Kidney epithelial cell (primary cell): ENCODE results near the gene AIPL1. TPM values are rescaled to one million over a fixed set of nuclear protein-coding genes. Genes with fewer than 3 reads are reported as not detected.

Source experiments
- DNase-seq: peaks from one replicate; pipeline ENCODE4 v3.0.0-alpha.2; 2010; ENCODE audit warnings: low read depth
- H3K27me3 ChIP-seq: 2 replicates; pipeline ENCODE4 v1.6.0; 2011; ENCODE audit warnings: low read length; ENCODE audit not compliant: control insufficient read depth, insufficient read depth
- H3K36me3 ChIP-seq: 2 replicates; pipeline ENCODE4 v1.5.1; 2011; ENCODE audit warnings: low read length; ENCODE audit not compliant: control insufficient read depth, insufficient read depth
- H3K4me3 ChIP-seq: 2 replicates; pipeline ENCODE4 v1.5.1; 2011; ENCODE audit warnings: low read depth, mild to moderate bottlenecking, control low read depth, low read length
- total RNA-seq: library from RNA; depleted of rRNA; stranded (reverse); fragments of >200 nt; gene quantifications from 2 replicates; pipeline ENCODE4 v1.2.3, GENCODE V29; 2015
- TF ChIP-seq, protein P1 (sequence below): IDR thresholded peaks from 2 replicates; pipeline ENCODE4 v1.5.1; 2011; ENCODE audit warnings: mild to moderate bottlenecking, moderate library complexity, low read length, control low read depth, inconsistent platforms; ENCODE audit not compliant: insufficient read depth, poor library complexity, severe bottlenecking

Gene AIPL1
- total RNA-seq, 1 donor from 2014 or later = not detected

DNA sequence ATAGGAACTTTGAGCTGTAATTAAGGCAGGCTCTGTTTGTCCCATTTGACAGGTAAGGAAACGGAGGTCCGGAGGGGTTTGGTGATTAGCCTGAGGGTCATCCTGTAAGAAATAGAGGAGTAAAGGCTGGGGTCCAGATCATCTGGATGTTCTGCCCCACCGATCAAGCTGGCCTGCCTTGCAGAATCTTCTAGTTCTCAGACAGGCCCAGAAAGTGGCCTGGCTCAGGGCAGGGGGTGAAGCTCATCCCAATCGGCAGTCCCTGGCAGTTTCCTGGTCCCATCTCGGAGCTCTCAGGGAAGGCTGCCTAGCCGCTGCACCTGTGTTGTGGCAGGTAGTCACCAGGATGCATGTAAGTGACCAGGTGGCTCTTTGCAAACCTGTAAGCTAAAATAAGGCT is 13.6 kb upstream of the AIPL1 start:
- Histone ChIP-seq H3K27me3 (no peaks in the 10 kb centered on the region), H3K36me3 (peaks cover 2% of the 10 kb centered on the region), H3K4me3 (no peak overlapping the region)
- no peak for DNase-seq
- TF ChIP-seq, protein P1, sequence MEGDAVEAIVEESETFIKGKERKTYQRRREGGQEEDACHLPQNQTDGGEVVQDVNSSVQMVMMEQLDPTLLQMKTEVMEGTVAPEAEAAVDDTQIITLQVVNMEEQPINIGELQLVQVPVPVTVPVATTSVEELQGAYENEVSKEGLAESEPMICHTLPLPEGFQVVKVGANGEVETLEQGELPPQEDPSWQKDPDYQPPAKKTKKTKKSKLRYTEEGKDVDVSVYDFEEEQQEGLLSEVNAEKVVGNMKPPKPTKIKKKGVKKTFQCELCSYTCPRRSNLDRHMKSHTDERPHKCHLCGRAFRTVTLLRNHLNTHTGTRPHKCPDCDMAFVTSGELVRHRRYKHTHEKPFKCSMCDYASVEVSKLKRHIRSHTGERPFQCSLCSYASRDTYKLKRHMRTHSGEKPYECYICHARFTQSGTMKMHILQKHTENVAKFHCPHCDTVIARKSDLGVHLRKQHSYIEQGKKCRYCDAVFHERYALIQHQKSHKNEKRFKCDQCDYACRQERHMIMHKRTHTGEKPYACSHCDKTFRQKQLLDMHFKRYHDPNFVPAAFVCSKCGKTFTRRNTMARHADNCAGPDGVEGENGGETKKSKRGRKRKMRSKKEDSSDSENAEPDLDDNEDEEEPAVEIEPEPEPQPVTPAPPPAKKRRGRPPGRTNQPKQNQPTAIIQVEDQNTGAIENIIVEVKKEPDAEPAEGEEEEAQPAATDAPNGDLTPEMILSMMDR = no peak

DNA sequence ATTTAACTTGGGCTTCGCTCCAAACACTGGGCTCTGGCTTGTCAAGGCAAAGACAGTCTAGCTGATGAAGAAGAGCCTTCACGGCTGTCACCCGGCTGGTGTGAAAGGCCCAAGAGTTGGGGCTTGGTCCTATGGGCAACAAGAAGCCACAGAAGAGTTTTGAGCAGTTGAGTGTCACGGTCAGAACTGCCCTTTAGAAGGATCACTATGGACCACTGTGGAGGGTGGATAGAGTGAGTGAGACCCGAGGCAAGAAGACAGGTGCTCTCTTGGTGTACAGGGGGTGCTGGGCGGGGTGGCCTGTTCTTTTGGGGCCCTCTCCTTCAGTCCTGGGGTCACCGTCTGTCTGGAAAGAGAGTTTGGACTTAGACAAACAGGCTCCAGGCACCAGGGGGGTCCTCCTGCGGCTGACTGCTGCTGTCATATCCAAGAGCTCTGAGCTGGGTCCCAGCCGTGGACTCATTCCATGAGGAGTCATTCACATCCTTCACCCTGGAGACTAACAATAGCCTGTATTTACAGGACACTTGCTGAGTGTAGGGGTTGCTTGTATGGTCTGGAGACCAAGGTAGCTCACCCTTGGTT is 11.7 kb upstream of the AIPL1 start:
- no peak for DNase-seq
- TF ChIP-seq, protein P1 = no peak
- no peak overlapping the region for H3K4me3 ChIP-seq
- no peaks in the 10 kb centered on the region for H3K27me3 ChIP-seq
- peaks cover 2% of the 10 kb centered on the region for H3K36me3 ChIP-seq

DNA sequence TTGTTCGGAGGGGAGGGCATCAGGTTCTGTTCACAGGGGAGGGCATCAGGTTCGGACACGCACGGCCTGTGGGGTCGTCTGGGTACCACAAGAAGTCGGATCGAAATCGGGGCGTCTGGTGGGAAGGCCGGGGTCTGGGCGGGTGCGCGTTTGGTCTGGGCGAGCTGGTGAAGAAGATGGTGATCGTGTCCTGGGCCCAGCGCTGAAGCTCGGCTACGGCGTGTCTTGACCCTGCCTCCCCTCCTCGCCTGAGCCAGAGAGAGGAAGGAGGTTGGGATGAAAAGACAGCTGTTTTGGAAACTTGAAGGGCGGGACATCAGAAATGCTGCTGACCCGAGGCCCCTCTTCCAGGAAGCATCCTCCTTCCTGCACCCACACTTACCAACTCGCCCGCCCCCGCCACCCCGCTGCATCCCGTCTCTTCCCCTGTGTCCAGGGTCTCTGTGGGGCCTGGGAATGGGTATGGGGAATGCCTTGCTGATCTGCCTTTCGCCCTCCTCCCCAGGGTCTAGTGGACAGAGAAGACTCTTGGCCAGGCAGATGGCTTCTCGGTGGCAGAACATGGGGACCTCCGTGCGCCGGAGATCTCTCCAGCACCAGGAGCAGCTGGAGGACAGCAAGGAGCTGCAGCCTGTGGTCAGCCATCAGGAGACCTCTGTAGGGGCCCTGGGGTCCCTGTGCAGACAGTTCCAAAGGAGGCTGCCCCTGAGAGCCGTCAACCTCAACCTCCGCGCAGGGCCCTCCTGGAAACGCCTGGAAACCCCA is 9.8 kb upstream of the AIPL1 start:
- Histone ChIP-seq H3K27me3 (no peaks in the 10 kb centered on the region), H3K36me3 (peaks cover 2% of the 10 kb centered on the region), H3K4me3 (peak overlapping the region; percentile 57)
- TF ChIP-seq, protein P1 = no peak
- no peak for DNase-seq

DNA sequence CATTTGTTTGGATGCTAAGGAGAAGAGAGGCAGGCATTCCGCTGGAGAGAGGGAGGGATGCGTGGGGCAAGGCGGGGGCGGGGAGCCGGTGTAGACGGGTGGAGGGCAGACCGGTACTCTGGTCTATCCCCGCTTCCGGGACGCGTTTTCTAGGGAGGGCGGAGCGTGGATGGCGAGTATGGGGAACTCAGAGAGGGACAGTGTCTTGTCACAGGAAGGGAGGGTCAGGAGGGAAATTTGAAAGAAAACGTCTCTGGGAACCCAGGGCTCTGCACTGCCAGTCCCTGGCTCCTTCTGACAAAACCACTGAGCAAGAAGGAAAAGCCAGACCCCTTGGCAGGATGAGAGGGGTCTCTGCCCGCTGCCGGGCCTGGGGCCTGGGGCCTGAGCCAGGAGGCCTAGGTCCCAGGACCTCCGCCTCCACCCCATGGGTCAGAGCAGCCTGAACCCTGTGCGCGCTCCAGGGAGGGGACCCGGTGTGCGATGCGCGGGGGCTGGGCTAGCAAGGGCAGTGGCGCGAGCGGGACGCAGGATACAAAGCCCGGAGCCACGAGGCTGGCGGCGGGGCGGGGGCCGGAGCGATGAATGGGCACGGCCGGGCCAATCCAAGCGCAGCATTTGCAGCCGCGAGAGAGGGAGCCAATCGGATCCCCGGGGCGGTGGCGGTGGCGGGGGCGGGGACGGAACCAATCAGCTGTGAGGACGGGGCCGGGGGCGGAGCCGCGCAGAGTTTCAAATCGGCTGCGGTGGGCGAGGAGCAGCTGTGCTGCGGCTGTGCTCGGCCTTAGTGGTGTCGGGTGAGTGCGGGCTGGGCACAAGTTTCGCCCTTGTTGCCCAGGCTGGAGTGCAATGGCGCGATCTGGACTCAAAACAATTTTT is 9.0 kb upstream of the AIPL1 start, which contains the start of gene PIMREG:
Gene PIMREG, plus strand, starts transcription at position 764 of the 879 bp plus-strand sequence. CDS start 656 bp downstream, outside the sequence.
- DNase-seq = peak; percentile 63
- Histone ChIP-seq H3K27me3 (no peaks in the 10 kb centered on the region), H3K4me3 (peak within 1 kb of the TSS; percentile 57), H3K36me3 (peaks cover 2% of the 10 kb centered on the region)
- TF ChIP-seq, protein P1 = no peak

DNA sequence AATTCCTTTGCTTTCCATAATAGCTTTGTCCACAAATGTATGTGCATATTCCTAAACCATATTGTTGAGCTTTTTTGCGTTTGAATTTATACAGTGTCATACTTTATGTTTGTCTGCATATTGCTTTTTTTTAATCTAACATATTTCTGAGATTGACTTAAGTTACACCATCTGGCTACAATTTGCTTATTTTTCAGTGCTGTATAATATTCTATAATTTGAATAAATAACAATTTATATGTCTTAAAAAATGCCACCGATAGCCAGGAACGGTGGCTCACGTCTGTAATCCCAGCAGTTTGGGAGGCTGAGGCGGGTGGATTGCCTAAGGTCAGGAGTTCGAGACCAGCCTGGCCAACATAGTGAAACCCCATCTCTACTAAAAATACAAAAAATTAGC is 7.9 kb upstream of the AIPL1 start:
- no peak overlapping the region for H3K4me3 ChIP-seq
- TF ChIP-seq, protein P1 = no peak
- DNase-seq = no peak
- peaks cover 2% of the 10 kb centered on the region for H3K36me3 ChIP-seq
- H3K27me3 ChIP-seq = no peaks in the 10 kb centered on the region
